Fibroblast of the aortic adventitia (primary cell): ENCODE results near the gene SPON1. TPM values are rescaled to one million over a fixed set of nuclear protein-coding genes. Genes with fewer than 3 reads are reported as not detected.

Source experiments
- DNase-seq: peaks from one replicate; pipeline ENCODE4 v3.0.0-alpha.2; 2010; ENCODE audit warnings: low read depth
- H3K4me3 ChIP-seq: 2 replicates; pipeline ENCODE4 v1.5.1; 2011; ENCODE audit warnings: low read depth, mild to moderate bottlenecking, control low read depth, low read length, moderate library complexity
- small RNA-seq: library from RNA; depleted of rRNA; stranded (forward); fragments of <200 nt; gene quantifications from one replicate; pipeline ENCODE3, GENCODE V24; 2012
- total RNA-seq: library from RNA; depleted of rRNA; stranded (reverse); fragments of >200 nt; gene quantifications from 2 replicates; pipeline ENCODE4 v1.2.3, GENCODE V29; 2012; ENCODE audit warnings: low replicate concordance
- TF ChIP-seq, protein P1 (sequence below): IDR thresholded peaks from 2 replicates; pipeline ENCODE4 v1.5.1; 2011; ENCODE audit warnings: mild to moderate bottlenecking, low read length, control low read depth, inconsistent platforms; ENCODE audit not compliant: insufficient read depth

SPON1 gene
- total RNA-seq, 1 donor = 3.5 TPM

DNA sequence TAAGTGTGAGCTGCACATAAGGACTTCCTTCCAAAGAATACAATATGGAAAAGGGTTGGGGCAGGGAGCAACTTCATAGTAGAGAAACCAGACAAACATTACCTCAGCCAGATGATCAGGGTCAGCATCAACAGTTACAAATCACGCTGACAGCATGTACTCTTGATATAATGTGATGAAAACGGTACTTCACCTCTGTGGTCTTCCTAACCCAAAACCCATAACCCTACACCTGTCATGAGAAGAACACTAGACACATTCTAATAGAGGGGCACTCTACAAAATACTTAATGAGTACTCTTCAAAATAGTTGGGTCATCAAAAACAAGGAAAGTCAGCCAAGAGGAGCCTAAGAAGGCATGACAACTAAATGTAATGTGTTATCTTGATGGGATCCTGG, 352.6 kb downstream of the SPON1 start:
- TF ChIP-seq, protein P1, sequence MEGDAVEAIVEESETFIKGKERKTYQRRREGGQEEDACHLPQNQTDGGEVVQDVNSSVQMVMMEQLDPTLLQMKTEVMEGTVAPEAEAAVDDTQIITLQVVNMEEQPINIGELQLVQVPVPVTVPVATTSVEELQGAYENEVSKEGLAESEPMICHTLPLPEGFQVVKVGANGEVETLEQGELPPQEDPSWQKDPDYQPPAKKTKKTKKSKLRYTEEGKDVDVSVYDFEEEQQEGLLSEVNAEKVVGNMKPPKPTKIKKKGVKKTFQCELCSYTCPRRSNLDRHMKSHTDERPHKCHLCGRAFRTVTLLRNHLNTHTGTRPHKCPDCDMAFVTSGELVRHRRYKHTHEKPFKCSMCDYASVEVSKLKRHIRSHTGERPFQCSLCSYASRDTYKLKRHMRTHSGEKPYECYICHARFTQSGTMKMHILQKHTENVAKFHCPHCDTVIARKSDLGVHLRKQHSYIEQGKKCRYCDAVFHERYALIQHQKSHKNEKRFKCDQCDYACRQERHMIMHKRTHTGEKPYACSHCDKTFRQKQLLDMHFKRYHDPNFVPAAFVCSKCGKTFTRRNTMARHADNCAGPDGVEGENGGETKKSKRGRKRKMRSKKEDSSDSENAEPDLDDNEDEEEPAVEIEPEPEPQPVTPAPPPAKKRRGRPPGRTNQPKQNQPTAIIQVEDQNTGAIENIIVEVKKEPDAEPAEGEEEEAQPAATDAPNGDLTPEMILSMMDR = no peak
- no peak overlapping the region for H3K4me3 ChIP-seq
- no peak for DNase-seq

Small RNA genes lying within 50 kb of the gene (small RNA-seq; reads per million reads assigned to genes)
- not detected for gene RNA5SP332
